ENCODE measurements around the gene RRP8. TPM values are rescaled to one million over a fixed set of nuclear protein-coding genes. Genes with fewer than 3 reads are reported as not detected.

The RRP8 gene
- total and polyA plus RNA-seq, 12 donors, result 9.4 to 34.8 (median 22.3) TPM

DNA sequence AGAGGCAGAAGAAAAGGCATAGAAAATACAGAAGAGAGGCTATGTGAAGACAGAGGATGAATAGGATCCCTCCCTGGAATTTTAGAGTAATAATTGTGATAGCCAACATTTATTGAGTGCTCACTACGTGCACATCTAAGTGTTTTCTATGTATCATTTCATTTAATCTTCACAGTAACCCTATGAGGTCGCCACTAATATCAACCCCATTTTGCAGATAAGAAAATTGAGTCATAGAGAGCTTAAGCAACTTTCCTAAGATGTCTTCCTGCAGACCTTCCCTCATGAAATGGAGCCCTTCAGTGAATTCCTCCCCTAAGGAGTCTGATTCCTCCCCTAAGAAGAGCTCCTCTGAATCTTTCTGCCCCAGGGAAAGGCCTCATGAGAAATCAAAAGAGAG is 38.1 kb downstream of the RRP8 start:
- H3K4me1 ChIP-seq (replicated peaks in 1 of 2), result peaks cover 5 to 8% of the 10 kb centered on the region in 2 donors
- peaks cover 0 to 3% of the 10 kb centered on the region in 2 donors for H3K36me3 ChIP-seq (replicated peaks in 1 of 2)
- DNase-seq, result no peak
- WGBS, 4 donors, result 71 to 94% (median 86%) methylated on average over 2 of the region's 2 CpGs
- no peak for TF ChIP-seq POLR2A (IDR thresholded peaks at IDR 0.05)
- TF ChIP-seq, protein P1, sequence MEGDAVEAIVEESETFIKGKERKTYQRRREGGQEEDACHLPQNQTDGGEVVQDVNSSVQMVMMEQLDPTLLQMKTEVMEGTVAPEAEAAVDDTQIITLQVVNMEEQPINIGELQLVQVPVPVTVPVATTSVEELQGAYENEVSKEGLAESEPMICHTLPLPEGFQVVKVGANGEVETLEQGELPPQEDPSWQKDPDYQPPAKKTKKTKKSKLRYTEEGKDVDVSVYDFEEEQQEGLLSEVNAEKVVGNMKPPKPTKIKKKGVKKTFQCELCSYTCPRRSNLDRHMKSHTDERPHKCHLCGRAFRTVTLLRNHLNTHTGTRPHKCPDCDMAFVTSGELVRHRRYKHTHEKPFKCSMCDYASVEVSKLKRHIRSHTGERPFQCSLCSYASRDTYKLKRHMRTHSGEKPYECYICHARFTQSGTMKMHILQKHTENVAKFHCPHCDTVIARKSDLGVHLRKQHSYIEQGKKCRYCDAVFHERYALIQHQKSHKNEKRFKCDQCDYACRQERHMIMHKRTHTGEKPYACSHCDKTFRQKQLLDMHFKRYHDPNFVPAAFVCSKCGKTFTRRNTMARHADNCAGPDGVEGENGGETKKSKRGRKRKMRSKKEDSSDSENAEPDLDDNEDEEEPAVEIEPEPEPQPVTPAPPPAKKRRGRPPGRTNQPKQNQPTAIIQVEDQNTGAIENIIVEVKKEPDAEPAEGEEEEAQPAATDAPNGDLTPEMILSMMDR (IDR thresholded peaks at IDR 0.05), result no peak
- H3K4me3 ChIP-seq, result no peak overlapping the region
- intact Hi-C loops (cut with DNase I), result no loop called here
- H3K9me3 ChIP-seq (replicated peaks in 1 of 3), result no peaks in the 10 kb centered on the region
- no peaks in the 10 kb centered on the region for H3K27me3 ChIP-seq
- no peak overlapping the region for H3K27ac ChIP-seq

DNA sequence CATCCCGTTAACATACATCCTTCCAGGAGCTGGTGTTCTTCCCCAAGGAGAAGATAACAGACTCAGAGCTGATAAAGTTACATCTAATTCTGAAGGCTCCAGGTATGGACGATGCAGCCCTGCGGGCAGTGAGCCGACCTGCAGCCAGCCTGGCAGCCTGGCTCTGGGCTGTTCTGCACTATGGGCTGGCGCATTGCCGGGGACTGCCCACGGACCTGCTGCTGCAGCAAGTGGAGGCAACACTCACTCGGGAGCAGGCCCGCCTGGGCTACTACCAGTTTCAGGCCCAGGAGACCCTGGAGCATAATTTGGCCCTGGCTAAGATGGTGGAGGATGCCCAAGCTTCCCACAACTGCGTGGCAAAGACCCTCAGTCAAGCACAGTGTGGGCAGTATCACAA is 39.7 kb downstream of the RRP8 start:
- 80 to 95% (median 91%) methylated on average over 1 to 10 of the region's 10 CpGs for WGBS, 4 donors
- Histone ChIP-seq H3K27me3 (no peaks in the 10 kb centered on the region), H3K4me1 (replicated peaks in 1 of 2) (peaks cover 3 to 6% of the 10 kb centered on the region in 2 donors), H3K4me3 (no peak overlapping the region), H3K36me3 (replicated peaks in 1 of 2) (peaks cover 0 to 3% of the 10 kb centered on the region in 2 donors), H3K9me3 (replicated peaks in 1 of 3) (no peaks in the 10 kb centered on the region), H3K27ac (no peak overlapping the region)
- TF ChIP-seq, protein P1 (IDR thresholded peaks at IDR 0.05), result no peak
- no peak for TF ChIP-seq POLR2A (IDR thresholded peaks at IDR 0.05)
- DNase-seq, result no peak
- intact Hi-C loops (cut with DNase I), result no loop called here

DNA sequence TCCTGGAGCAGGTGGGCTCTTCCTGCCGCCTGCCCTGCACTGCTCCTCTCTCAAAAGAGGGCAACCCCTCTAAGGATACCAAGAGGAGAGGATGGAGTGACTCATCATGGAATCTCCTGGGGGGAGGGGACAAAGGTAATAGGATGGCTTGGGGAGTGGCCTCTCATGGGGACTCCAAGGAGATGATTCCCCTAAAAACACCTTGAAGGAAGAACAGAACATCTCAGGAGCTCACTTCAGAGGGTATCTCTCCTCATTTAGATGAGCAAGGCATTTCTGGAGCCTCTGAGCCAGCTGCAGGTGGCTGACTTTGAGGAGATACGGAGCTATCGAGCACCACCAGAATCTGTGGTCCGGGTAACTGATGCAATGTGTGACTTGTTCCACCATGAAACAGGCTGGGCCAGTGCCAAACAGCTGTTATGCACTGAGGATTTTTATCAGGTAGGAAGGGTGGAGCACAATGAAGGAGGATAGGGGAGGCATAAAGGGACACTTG is 40.2 kb downstream of the RRP8 start:
- 90 to 99% (median 98%) methylated on average over 3 to 4 of the region's 4 CpGs for WGBS, 4 donors
- H3K4me1 ChIP-seq (replicated peaks in 1 of 2), result peaks cover 0 to 1% of the 10 kb centered on the region in 2 donors
- H3K27ac ChIP-seq, result no peak overlapping the region
- intact Hi-C loops (cut with DNase I), result no loop called here
- H3K4me3 ChIP-seq, result no peak overlapping the region
- no peak for TF ChIP-seq POLR2A (IDR thresholded peaks at IDR 0.05)
- TF ChIP-seq, protein P1 (IDR thresholded peaks at IDR 0.05), result no peak
- H3K36me3 ChIP-seq (replicated peaks in 1 of 2), result peaks cover 0 to 3% of the 10 kb centered on the region in 2 donors
- DNase-seq, result no peak
- H3K9me3 ChIP-seq (replicated peaks in 1 of 3), result no peaks in the 10 kb centered on the region
- H3K27me3 ChIP-seq, result no peaks in the 10 kb centered on the region

- Histone ChIP-seq H3K27me3 (no peaks in the 10 kb centered on the region), H3K27ac (no peak overlapping the region), H3K36me3 (replicated peaks in 1 of 2) (no peaks in the 10 kb centered on the region), H3K4me1 (replicated peaks in 1 of 2) (no peaks in the 10 kb centered on the region), H3K4me3 (no peak overlapping the region), H3K9me3 (replicated peaks in 1 of 3) (no peaks in the 10 kb centered on the region)
- intact Hi-C loops (cut with DNase I), result no loop called here
- no peak for DNase-seq
- no peak for TF ChIP-seq POLR2A (IDR thresholded peaks at IDR 0.05)
- TF ChIP-seq, protein P1 (IDR thresholded peaks at IDR 0.05), result no peak
- WGBS, 4 donors, result 87 to 94% (median 93%) methylated on average over 3 of the region's 3 CpGs
These were observed 42.1 kb downstream of the RRP8 start for GRCh38 chr11:6561288-6561687.
